ENCODE results near the gene MALRD1. TPM values are rescaled to one million over a fixed set of nuclear protein-coding genes. Genes with fewer than 3 reads are reported as not detected.

The MALRD1 gene
- total and polyA plus RNA-seq, 2 of the 8 experiments (the other 6 are each of a cell fraction or from before 2014, with no cell fraction given), result 0.32 to 0.35 TPM

GRCh38 chr10:19195698-19196097 is 147.1 kb downstream of the MALRD1 start:
- Histone ChIP-seq H3K23ac (ENCODE audit: insufficient read length) (no peak overlapping the region), H3K27me3 (replicated peaks in 1 of 4; ENCODE audit: control insufficient read depth in 3 of 4, extremely low read depth in 1 of 4, insufficient read depth in 3 of 4, low read length in 3 of 4) (no peaks in the 10 kb centered on the region), H2BK120ac (replicated peaks; ENCODE audit: low read depth, low read length) (no peak overlapping the region), H3K18ac (ENCODE audit: extremely low read depth, low read length) (no peak overlapping the region), H3K4ac (replicated peaks; ENCODE audit: insufficient read length, low read depth, low read length) (no peak overlapping the region), H3K23me2 (ENCODE audit: low read depth, low read length) (no peaks in the 10 kb centered on the region), H4K20me1 (replicated peaks in 1 of 2; ENCODE audit: control insufficient read depth in 1 of 2, insufficient read depth in 2 of 2, low read length in 2 of 2) (no peaks in the 10 kb centered on the region), H3K36me3 (ENCODE audit: control insufficient read depth in 2 of 4, insufficient read depth in 4 of 4, low read length in 3 of 4) (no peaks in the 10 kb centered on the region), H4K91ac (replicated peaks; ENCODE audit: insufficient read length, low read length) (no peak overlapping the region), H3K14ac (ENCODE audit: insufficient read length) (no peak overlapping the region), H3K79me2 (ENCODE audit: control insufficient read depth in 1 of 2, insufficient read depth in 2 of 2, low read length in 2 of 2) (no peaks in the 10 kb centered on the region), H2BK5ac (ENCODE audit: low read depth, low read length) (no peak overlapping the region), H4K5ac (ENCODE audit: insufficient read length, low read depth, low read length) (no peak overlapping the region), H3K4me1 (replicated peaks in 1 of 4; ENCODE audit: control insufficient read depth in 3 of 4, insufficient read depth in 4 of 4, low read length in 3 of 4) (no peaks in the 10 kb centered on the region), H3K27ac (ENCODE audit: low read depth, low read length) (no peak overlapping the region), H2BK20ac (ENCODE audit: low read length) (no peak overlapping the region), H2BK12ac (ENCODE audit: low read depth, low read length) (no peak overlapping the region), H4K8ac (ENCODE audit: extremely low read depth, insufficient read depth, low read length) (no peak overlapping the region), H3K4me2 (ENCODE audit: insufficient read depth in 1 of 2, low read depth in 2 of 2, low read length in 2 of 2) (no peak overlapping the region), H2AFZ (ENCODE audit: low read length) (no peak overlapping the region), H2AK5ac (ENCODE audit: low read depth, low read length) (no peak overlapping the region), H3K56ac (replicated peaks; ENCODE audit: insufficient read length, low read depth, low read length) (no peak overlapping the region), H3K79me1 (ENCODE audit: low read depth, low read length) (no peaks in the 10 kb centered on the region), H2BK15ac (ENCODE audit: low read length) (no peak overlapping the region), H3K4me3 (ENCODE audit: extremely low read depth in 1 of 4, insufficient read depth in 2 of 4, low read depth in 3 of 4, low read length in 4 of 4) (no peak overlapping the region), H3K9me3 (ENCODE audit: insufficient read depth in 2 of 2, low read depth in 1 of 2, low read length in 1 of 2) (no peaks in the 10 kb centered on the region), H3K9ac (replicated peaks in 1 of 4; ENCODE audit: extremely low read depth in 1 of 4, low read depth in 3 of 4, low read length in 3 of 4) (no peak overlapping the region)
- DNase-seq (ENCODE audit: low read depth in 1 of 2, low spot score in 2 of 2) (no peak), FAIRE-seq (no peak)
- 99% methylated on average over 5 of the region's 5 CpGs; no CpG with 5 or more reads in 1 of the 2 experiments for WGBS, 2 experiments (ENCODE audit: extremely low coverage in 1 of 2, insufficient coverage in 1 of 2, insufficient read length in 1 of 2, insufficient replicate concordance in 2 of 2, low coverage in 1 of 2, low lambda C conversion rate in 2 of 2, missing lambda C conversion rate in 1 of 2)
- ChIA-PET CTCF (ENCODE audit: partially characterized antibody) (no interaction called here), POLR2A (ENCODE audit: partially characterized antibody) (no interaction called here)
- no peak for TF ChIP-seq JUND (IDR thresholded peaks at IDR 0.05; ENCODE audit: low read length)
- no peak for TF ChIP-seq POLR2A (IDR thresholded peaks at IDR 0.05; ENCODE audit: control extremely low read depth in 1 of 2, low read depth in 2 of 2, low read length in 2 of 2)
- TF ChIP-seq, protein P1, sequence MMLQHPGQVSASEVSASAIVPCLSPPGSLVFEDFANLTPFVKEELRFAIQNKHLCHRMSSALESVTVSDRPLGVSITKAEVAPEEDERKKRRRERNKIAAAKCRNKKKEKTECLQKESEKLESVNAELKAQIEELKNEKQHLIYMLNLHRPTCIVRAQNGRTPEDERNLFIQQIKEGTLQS (IDR thresholded peaks at IDR 0.05; ENCODE audit: insufficient read depth, low read depth, low read length), result no peak
- TF ChIP-seq TBP (IDR thresholded peaks at IDR 0.05; ENCODE audit: low read depth, low read length), result no peak
- TF ChIP-seq SP4 (IDR thresholded peaks at IDR 0.05; ENCODE audit: low read length), result no peak
- no peak for TF ChIP-seq EZH2 (IDR thresholded peaks at IDR 0.05; ENCODE audit: low read depth, low read length, severe bottlenecking)
